GM21447 (cell line): ENCODE results near the gene TEK.

Experiments
- ATAC-seq: cut with Tn5 transposase; IDR thresholded peaks from one replicate; pipeline ENCODE4 v1.9.1; 2021; ENCODE audit not compliant: unreplicated experiment

Gene TEK

DNA sequence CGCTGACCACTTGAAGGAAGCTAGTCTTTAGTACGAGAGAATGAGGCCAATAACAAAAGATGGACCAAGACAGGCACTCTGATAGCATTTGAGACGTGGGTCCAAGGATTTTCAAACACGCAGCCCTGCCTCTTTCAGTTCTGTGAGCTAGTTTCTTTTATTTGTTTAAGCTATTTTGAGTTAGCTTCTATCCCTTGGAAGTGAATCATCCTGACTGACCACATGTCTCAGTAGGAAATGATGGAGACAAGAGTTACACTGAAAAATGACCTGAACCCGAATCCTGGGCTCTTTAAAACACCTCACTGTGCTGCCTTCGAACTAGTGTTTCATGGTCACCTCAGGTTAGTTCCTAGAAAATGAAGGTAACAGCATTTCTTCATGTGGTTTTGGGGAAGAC lies 9.9 kb downstream of the TEK start:
- no peak for ATAC-seq

- ATAC-seq, result no peak
Measured at GRCh38 chr9:27124151-27124550, 15.1 kb downstream of the TEK start.

DNA sequence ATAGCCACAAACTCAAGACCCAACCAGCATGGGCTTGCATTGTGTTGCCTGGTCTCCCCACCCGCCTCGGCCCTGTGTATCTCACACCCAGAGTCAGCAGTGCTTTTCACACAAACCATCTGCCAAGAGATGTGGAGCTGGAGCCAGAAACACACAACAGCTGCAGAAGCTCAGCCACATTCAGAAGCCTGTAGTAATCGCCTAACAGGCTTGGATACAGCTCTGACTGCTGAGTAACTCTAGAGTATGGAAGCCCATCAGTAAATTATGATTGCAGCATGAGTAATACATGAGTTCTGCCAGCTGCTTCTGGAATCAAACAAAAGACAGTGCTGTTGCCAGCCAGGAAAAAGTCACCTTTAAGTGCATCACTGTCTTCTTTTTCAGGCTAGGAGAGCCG lies 16.0 kb downstream of the TEK start:
- ATAC-seq, result no peak

DNA sequence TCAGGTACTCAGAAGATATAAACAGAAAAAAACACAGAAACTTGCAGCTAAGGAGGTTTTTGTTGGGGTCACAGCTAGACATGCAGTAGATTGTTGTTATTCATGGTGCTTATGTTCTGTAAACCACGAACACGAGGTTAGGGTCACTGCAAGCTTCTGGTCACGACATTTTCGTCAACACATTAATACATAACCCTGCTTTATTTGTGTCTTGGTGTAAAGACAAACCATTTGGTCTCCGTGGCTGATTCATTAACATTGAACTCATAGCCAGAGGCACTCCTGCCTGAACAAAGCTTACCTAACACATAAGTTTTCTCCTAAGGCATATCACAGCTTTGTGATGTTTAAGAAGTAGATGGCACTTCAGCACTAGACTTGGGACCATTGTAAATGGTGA lies 16.9 kb downstream of the TEK start:
- ATAC-seq, result no peak

DNA sequence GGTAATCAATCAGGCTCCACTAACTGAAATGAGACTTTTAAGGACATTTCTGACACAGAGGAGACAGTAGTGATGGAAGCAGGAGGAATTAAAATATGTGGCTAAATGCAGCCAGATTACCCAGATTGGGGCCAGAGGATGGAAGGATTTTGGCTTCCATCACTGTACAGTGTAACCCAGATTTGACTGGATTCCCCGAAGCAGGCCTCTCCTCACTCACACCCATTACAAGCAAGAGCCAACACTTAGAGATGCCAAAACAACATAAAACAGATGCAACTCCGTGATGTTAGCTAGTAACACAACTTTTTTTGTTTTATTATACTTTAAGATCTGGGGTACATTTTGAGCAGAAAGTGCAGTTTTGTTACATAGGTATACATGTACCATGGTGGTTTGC lies 17.6 kb downstream of the TEK start:
- ATAC-seq, result no peak

- no peak for ATAC-seq
Measured at GRCh38 chr9:27129221-27129620, 20.2 kb downstream of the TEK start.

DNA sequence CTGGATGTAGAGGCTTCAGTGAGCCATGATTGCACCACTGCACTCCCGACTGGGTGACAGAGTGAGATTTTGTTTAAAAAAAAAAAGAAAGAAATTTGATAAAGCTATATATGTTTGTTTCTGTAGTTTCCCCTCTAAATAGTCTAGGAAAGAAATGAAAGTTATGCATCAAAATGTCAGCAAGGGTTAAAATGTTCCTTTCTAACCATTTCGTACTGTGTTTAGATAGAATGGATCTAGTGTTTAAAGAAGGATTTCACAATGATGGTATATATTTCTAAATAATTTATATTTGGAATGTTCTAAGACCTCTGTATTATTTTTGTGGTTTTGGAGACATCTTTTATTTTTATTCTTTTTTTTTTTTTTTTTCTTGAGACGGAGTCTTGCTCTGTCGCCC lies 22.7 kb downstream of the TEK start:
- ATAC-seq, result no peak

DNA sequence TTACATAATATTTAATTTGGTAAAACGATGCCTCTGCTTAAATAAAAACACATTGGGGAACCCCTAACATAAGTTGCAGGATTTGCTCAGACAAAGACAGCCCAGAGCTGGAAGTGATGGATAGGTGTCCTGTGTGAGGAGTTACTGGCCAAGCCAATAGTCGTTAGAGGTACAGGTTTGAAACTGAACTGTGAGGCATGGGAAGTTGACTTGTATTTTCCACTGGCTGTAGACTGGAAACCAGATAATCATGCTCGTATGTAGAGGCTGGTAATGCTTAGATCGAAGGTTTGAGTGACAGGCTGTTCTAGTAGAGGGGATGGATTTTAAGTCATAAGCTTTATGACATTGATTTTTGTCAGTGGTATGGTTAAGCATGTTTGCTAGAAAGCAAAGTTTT lies 24.8 kb downstream of the TEK start:
- ATAC-seq, result no peak

- no peak for ATAC-seq
Measured at GRCh38 chr9:27142299-27142930, 33.4 kb downstream of the TEK start.

GRCh38 chr9:27145143-27145542 lies 36.1 kb downstream of the TEK start:
- ATAC-seq, result no peak

DNA sequence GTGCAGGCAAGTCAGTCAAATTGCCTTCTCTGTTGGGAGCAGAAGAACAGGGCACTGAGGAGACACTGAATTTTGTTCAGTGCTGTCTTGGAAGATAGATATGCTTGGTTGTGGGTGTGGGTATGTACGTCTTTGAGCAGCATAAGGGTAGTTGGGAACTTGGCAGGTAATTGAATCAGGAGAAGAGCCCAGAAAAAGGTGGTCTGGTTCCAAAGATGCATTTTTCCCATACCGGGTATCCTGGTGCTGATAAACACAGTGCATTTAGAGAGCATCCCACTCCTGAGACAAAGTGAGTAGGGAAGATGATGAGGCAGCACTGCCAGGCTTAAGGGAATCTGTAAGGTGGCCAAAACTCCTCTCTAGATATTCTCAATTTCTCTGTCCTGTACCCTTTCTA lies 40.6 kb downstream of the TEK start:
- no peak for ATAC-seq

DNA sequence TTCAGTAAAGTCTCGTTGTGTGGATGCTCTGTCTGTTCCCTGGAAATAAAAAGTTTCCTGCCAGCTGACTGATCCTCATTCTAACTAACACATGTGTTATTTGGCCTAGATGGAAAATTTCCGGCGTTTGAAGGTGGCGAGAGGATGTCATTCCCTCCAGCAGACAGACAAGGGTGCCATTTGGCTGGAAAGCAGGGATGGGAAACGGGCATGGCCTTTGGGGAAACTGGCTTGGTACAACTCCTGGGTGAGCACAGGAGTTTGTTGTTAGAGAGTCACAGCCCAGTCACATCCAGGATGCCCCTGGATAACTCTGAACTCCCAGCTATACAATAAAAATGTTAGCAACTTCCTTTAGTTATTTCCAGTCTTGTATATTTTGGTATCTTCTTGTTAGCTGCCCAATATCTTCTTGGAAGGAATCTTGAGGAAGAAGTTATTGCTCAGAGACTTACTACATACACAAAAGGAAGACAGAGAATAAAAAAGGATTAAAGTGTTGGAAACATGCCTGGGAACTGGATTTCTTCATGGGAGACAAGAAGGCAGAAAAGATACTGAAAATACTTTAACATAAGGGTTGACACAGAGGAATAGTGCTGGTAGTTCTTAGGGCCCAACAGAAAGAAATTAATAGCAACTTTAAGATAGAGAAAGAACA lies 41.9 kb downstream of the TEK start:
- no peak for ATAC-seq

- ATAC-seq, result no peak
Measured at GRCh38 chr9:27151693-27152404, 42.8 kb downstream of the TEK start.

- no peak for ATAC-seq
Measured at GRCh38 chr9:27152405-27152718, 43.3 kb downstream of the TEK start.

DNA sequence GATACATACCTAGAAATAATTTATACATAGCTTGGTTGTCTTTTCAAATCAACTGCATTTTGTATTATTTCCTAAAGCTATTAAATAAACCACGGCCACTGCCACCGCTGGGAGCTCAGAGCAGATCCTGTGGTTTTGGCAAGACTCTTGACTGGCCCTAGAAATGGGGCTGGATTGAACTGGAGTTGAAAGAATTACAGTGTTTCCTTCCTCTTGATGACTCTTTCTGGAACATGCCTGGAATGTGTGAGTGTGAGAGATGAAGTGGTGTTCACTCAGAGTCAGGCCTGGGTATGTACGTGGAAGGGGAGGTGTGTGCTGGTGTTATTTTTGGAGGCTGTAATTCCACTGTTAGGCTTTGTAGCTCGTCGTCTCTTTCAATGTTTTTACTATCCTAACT lies 45.9 kb downstream of the TEK start:
- no peak for ATAC-seq

DNA sequence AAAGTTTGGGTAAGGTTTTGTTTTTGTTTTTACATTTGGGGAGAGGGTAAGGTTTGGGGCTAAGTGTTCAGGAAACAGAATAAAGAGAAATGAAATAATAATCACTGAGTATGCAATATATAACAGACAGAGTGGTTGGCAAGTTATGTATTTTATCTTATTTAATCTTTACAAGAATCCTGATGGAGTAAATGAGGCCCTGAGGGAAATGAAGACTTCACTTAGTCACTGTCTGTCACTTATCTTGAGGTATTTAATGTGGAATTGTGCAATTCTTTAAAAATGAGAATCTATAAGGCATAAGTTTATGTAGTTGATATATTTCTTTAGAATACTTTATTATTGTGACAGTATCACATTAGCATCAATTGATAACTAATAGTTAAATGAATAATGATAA lies 48.1 kb downstream of the TEK start:
- ATAC-seq, result no peak

GRCh38 chr9:27157736-27158135 lies 48.7 kb downstream of the TEK start:
- no peak for ATAC-seq

DNA sequence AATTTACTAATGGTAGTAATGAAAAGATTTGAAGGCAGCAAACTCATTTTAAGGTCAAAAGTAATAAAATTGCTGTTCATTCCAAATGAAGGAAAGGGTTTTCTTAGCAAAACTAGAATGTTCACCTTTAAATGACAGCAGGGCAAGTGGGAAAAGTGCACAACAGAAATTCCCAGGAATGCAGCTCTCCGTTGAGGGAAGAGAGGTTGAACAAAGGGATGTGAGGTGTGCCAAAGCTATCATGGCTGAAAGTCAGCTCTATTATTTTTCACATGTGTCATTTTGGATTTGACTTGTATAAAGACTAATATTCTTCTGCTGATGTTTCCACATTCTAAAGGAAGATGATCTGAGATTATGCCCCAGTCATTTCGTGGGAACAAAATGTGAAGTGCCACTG lies 51.6 kb downstream of the TEK start:
- ATAC-seq, result no peak

- ATAC-seq, result no peak
Measured at GRCh38 chr9:27162045-27162444, 53.0 kb downstream of the TEK start.

GRCh38 chr9:27165068-27165467 lies 56.0 kb downstream of the TEK start:
- ATAC-seq, result no peak

- ATAC-seq, result no peak
Measured at GRCh38 chr9:27165670-27166069, 56.6 kb downstream of the TEK start.

- ATAC-seq, result no peak
Measured at GRCh38 chr9:27168496-27168895, 59.5 kb downstream of the TEK start.

DNA sequence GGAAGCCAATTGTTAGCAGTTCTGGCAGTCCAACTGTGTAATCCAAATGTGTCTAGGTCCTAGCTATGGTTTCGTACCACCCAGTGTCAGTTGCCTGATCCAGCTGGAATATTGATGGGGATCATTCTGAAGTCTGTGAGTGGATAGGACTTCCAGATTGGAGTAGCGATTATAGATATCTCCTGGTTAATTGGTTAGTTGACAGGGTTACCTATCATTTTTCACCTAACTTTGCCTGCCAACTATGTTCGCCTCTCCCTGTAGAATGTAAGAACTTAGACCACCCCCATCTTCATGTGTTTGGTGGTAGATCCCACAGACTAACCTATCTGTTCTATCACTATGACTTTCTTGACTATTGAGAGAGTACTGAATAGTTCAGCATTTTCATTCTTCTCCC lies 59.9 kb downstream of the TEK start:
- ATAC-seq, result no peak
